Right lobe of liver (tissue), 4 donors: ENCODE data around the gene ZNF627.

Experiments
- CTCF ChIP-seq, 4 donors: fragments of 200-600 bp in 3 of 4; fragments of 450-650 bp in 1 of 4; IDR thresholded peaks; one replicate each; pipeline versions ENCODE4 v1.5.1 to v1.8.0; 2016 to 2022; ENCODE audit warnings: antibody characterized with exemption in 4 of 4, mild to moderate bottlenecking in 2 of 4
- POLR2A ChIP-seq: fragments of 450-650 bp; IDR thresholded peaks from one replicate; pipeline ENCODE4 v1.6.1; 2017; ENCODE audit warnings: antibody characterized with exemption, mild to moderate bottlenecking
- donor health status: DM: no; HTN: no; CAD: no.
- donor health status: DM: no; HTN: no; CAD: no.
- donor health status: DM: no; HTN: yes; CAD: no.

- TF ChIP-seq CTCF (IDR thresholded peaks at IDR 0.05) (no peak), POLR2A (no peak)
Measured at GRCh38 chr19:11555246-11555645, 42.0 kb upstream of the ZNF627 start.
